Testis (tissue), 3 donors: Measurements from ENCODE around the gene DENND1A. TPM values are rescaled to one million over a fixed set of nuclear protein-coding genes. Genes with fewer than 3 reads are reported as not detected.

Experiments
- DNase-seq: peaks from one replicate; pipeline ENCODE4 v3.0.0-alpha.2; 2019
- H3K27ac ChIP-seq, 2 donors: fragments of 200-600 bp; sonication (generic); one replicate each; pipeline ENCODE4 v1.5.1; 2019
- H3K27me3 ChIP-seq: fragments of 200-600 bp; sonication (generic); one replicate; pipeline ENCODE4 v1.5.1; 2019
- H3K36me3 ChIP-seq: fragments of 200-600 bp; sonication (generic); one replicate; pipeline ENCODE4 v1.5.1; 2017; ENCODE audit warnings: low read depth; ENCODE audit errors: missing control alignments
- H3K4me1 ChIP-seq: fragments of 200-600 bp; sonication (generic); one replicate; pipeline ENCODE4 v1.5.1; 2019
- H3K4me3 ChIP-seq, 2 donors: fragments of 200-600 bp; sonication (generic); one replicate each; pipeline ENCODE4 v1.5.1; 2017 to 2019
- H3K9me3 ChIP-seq: fragments of 200-600 bp; sonication (generic); one replicate; pipeline ENCODE4 v1.5.1; 2017
- CTCF ChIP-seq, 3 experiments: fragments of 450-650 bp in 2 of 3; fragments of 200-600 bp in 1 of 3; sonication (generic) in 1 of 3; IDR thresholded peaks; one replicate each; pipeline ENCODE4 v1.5.1; 2016 to 2019; ENCODE audit warnings: antibody characterized with exemption in 3 of 3, mild to moderate bottlenecking in 2 of 3, moderate library complexity in 1 of 3
- POLR2A ChIP-seq: fragments of 450-650 bp; IDR thresholded peaks from one replicate; pipeline ENCODE4 v1.6.1; 2017; ENCODE audit warnings: antibody characterized with exemption, mild to moderate bottlenecking, moderate library complexity
- WGBS, 2 donors: methylation state at CpG; one replicate each; pipeline ENCODE4 v1.1.5; 2018; 5-methylcytosine and 5-hydroxymethylcytosine counted together
- intact Hi-C: fragments of 100-400 bp; cut with DNase I; formaldehyde crosslinking; loops from one replicate; pipeline ENCODE4 v1.15.1; 2023; ENCODE audit warnings: low total_unique reads
- polyA plus RNA-seq: library from polyadenylated mRNA; stranded (reverse); fragments of 350-450 nt; fragmentation: Illumina TruSeq; extraction: RNeasy Lipid Tissue Mini Kit (QIAGEN cat#74804); gene quantifications from one replicate; pipeline ENCODE4 v1.2.3, GENCODE V29; 2014; ENCODE audit warnings: low read depth, low replicate concordance; ENCODE audit not compliant: insufficient read depth
- total RNA-seq, 2 donors: library from RNA; depleted of rRNA; stranded (reverse); fragments of >200 nt; gene quantifications; one replicate each; pipeline ENCODE4 v1.2.3, GENCODE V29; 2016

The DENND1A gene
- total and polyA plus RNA-seq, 3 donors from 2014 or later, result 20.3 to 47.4 (median 44.9) TPM

GRCh38 chr9:123933440-123934212, 3.7 kb upstream of the DENND1A start:
- H3K36me3 ChIP-seq, result no peaks in the 10 kb centered on the region
- H3K4me3 ChIP-seq, result no peak overlapping the region
- peaks cover 8% of the 10 kb centered on the region for H3K4me1 ChIP-seq
- WGBS, 2 donors, result 62 to 69% methylated on average over 5 of the region's 5 CpGs
- TF ChIP-seq CTCF (IDR thresholded peaks at IDR 0.05) (no peak), POLR2A (no peak)
- no peaks in the 10 kb centered on the region for H3K27me3 ChIP-seq
- H3K9me3 ChIP-seq, result no peaks in the 10 kb centered on the region
- no peak for DNase-seq
- H3K27ac ChIP-seq, result no peak overlapping the region
- intact Hi-C loops, result no loop called here

GRCh38 chr9:123929177-123929869, 603 bp downstream of the DENND1A start:
- peak overlapping the region; percentile 61 to 76 for H3K4me3 ChIP-seq
- H3K36me3 ChIP-seq, result no peaks in the 10 kb centered on the region
- H3K27ac ChIP-seq, result peak overlapping the region; percentile 18 to 83
- TF ChIP-seq CTCF (IDR thresholded peaks at IDR 0.05) (no peak), POLR2A (no peak)
- peak; percentile 52 for DNase-seq
- no peaks in the 10 kb centered on the region for H3K27me3 ChIP-seq
- no peaks in the 10 kb centered on the region for H3K9me3 ChIP-seq
- WGBS, 2 donors, result 2 to 3% methylated on average over 8 to 41 of the region's 50 CpGs
- H3K4me1 ChIP-seq, result peaks cover 24% of the 10 kb centered on the region
- intact Hi-C loops, result no loop called here

GRCh38 chr9:123928533-123929176, 1.3 kb downstream of the DENND1A start:
- H3K27me3 ChIP-seq, result no peaks in the 10 kb centered on the region
- H3K4me3 ChIP-seq, result peak overlapping the region; percentile 61 to 76
- peak; percentile 40 for DNase-seq

More at GRCh38 chr9:123928533-123929176, 1.3 kb downstream of the DENND1A start:
- TF ChIP-seq CTCF (IDR thresholded peaks at IDR 0.05) (no peak), POLR2A (no peak)
- 20 to 21% methylated on average over 6 of the region's 6 CpGs for WGBS, 2 donors
- H3K9me3 ChIP-seq, result no peaks in the 10 kb centered on the region
- intact Hi-C loops, result no loop called here
- no peaks in the 10 kb centered on the region for H3K36me3 ChIP-seq
- H3K4me1 ChIP-seq, result peaks cover 24% of the 10 kb centered on the region
- H3K27ac ChIP-seq, result peak overlapping the region in 1 of 2 donors; percentile 83
